ENCODE results near the gene RNF208.

RNF208 gene

GRCh38 chr9:137254624-137255447 is 32.8 kb upstream of the RNF208 start, which contains the start of gene NELFB:
Gene NELFB, plus strand, starts transcription at chr9:137255327.
- Histone ChIP-seq H3K9ac (ENCODE audit: low read length) (peak within 1 kb of the TSS; percentile 100), H3K4me2 (ENCODE audit: low read depth, low read length, poor library complexity, severe bottlenecking) (peak within 1 kb of the TSS; percentile 96), H2AFZ (ENCODE audit: low read depth, low read length, severe bottlenecking) (peak within 1 kb of the TSS; percentile 98), H3K4me3 (ENCODE audit: insufficient read depth, low read length, poor library complexity, severe bottlenecking) (peak within 1 kb of the TSS; percentile 99), H3K79me2 (ENCODE audit: insufficient read depth, low read length) (peaks cover 15% of the 10 kb centered on the region), H3K9me2 (replicated peaks; ENCODE audit: insufficient read depth, low read length) (no peaks in the 10 kb centered on the region), H3F3A (ENCODE audit: insufficient read depth) (no peaks in the 10 kb centered on the region), H3K27ac (ENCODE audit: low read depth, low read length) (peak within 1 kb of the TSS; percentile 69), H3K9me3 (ENCODE audit: insufficient read depth, low read length) (no peaks in the 10 kb centered on the region), H3K27me3 (ENCODE audit: low read length) (no peaks in the 10 kb centered on the region), H4K20me1 (ENCODE audit: low read depth, low read length) (no peaks in the 10 kb centered on the region), H3K36me3 (ENCODE audit: low read length) (no peaks in the 10 kb centered on the region)
- TF ChIP-seq EZH2phosphoT487 (conservative IDR thresholded peaks at IDR 0.05; ENCODE audit: low read length) (no peak), CTCF (IDR thresholded peaks at IDR 0.05; ENCODE audit: insufficient read depth, low read length, poor library complexity, severe bottlenecking) (no peak)

GRCh38 chr9:137253717-137254623 is 31.9 kb upstream of the RNF208 start:
- H3K36me3 ChIP-seq (ENCODE audit: low read length) = no peaks in the 10 kb centered on the region
- H3K27me3 ChIP-seq (ENCODE audit: low read length) = no peaks in the 10 kb centered on the region
- no peaks in the 10 kb centered on the region for H3F3A ChIP-seq (ENCODE audit: insufficient read depth)
- peaks cover 15% of the 10 kb centered on the region for H3K79me2 ChIP-seq (ENCODE audit: insufficient read depth, low read length)
- H3K9me3 ChIP-seq (ENCODE audit: insufficient read depth, low read length) = no peaks in the 10 kb centered on the region
- H3K4me3 ChIP-seq (ENCODE audit: insufficient read depth, low read length, poor library complexity, severe bottlenecking) = peak overlapping the region; percentile 78
- H4K20me1 ChIP-seq (ENCODE audit: low read depth, low read length) = no peaks in the 10 kb centered on the region
- H3K9me2 ChIP-seq (replicated peaks; ENCODE audit: insufficient read depth, low read length) = no peaks in the 10 kb centered on the region
- no peak overlapping the region for H3K27ac ChIP-seq (ENCODE audit: low read depth, low read length)
- no peak overlapping the region for H2AFZ ChIP-seq (ENCODE audit: low read depth, low read length, severe bottlenecking)
- H3K4me2 ChIP-seq (ENCODE audit: low read depth, low read length, poor library complexity, severe bottlenecking) = peak overlapping the region; percentile 93
- TF ChIP-seq CTCF (IDR thresholded peaks at IDR 0.05; ENCODE audit: insufficient read depth, low read length, poor library complexity, severe bottlenecking) = no peak
- no peak for TF ChIP-seq EZH2phosphoT487 (conservative IDR thresholded peaks at IDR 0.05; ENCODE audit: low read length)
- peak overlapping the region; percentile 100 for H3K9ac ChIP-seq (ENCODE audit: low read length)

- H3F3A ChIP-seq (ENCODE audit: insufficient read depth) = no peaks in the 10 kb centered on the region
- H3K36me3 ChIP-seq (ENCODE audit: low read length) = no peaks in the 10 kb centered on the region
- H3K27ac ChIP-seq (ENCODE audit: low read depth, low read length) = no peak overlapping the region
- TF ChIP-seq CTCF (IDR thresholded peaks at IDR 0.05; ENCODE audit: insufficient read depth, low read length, poor library complexity, severe bottlenecking) (no peak), EZH2phosphoT487 (conservative IDR thresholded peaks at IDR 0.05; ENCODE audit: low read length) (no peak)
- H4K20me1 ChIP-seq (ENCODE audit: low read depth, low read length) = no peaks in the 10 kb centered on the region
- H3K9me3 ChIP-seq (ENCODE audit: insufficient read depth, low read length) = no peaks in the 10 kb centered on the region
- H3K4me3 ChIP-seq (ENCODE audit: insufficient read depth, low read length, poor library complexity, severe bottlenecking) = no peak overlapping the region
- no peaks in the 10 kb centered on the region for H3K27me3 ChIP-seq (ENCODE audit: low read length)
- H3K79me2 ChIP-seq (ENCODE audit: insufficient read depth, low read length) = peaks cover 15% of the 10 kb centered on the region
- no peak overlapping the region for H3K9ac ChIP-seq (ENCODE audit: low read length)
- H2AFZ ChIP-seq (ENCODE audit: low read depth, low read length, severe bottlenecking) = no peak overlapping the region
- H3K9me2 ChIP-seq (replicated peaks; ENCODE audit: insufficient read depth, low read length) = no peaks in the 10 kb centered on the region
- H3K4me2 ChIP-seq (ENCODE audit: low read depth, low read length, poor library complexity, severe bottlenecking) = no peak overlapping the region
Measured at GRCh38 chr9:137252555-137253506, 30.8 kb upstream of the RNF208 start.
